Measurements from ENCODE around the gene PCDHGC4. TPM values are rescaled to one million over a fixed set of nuclear protein-coding genes. Genes with fewer than 3 reads are reported as not detected.

The PCDHGC4 gene
- not detected in 5 replicates for total RNA-seq (2022; extraction: Qiagen RNA extraction; ENCODE audit: low read depth)

DNA sequence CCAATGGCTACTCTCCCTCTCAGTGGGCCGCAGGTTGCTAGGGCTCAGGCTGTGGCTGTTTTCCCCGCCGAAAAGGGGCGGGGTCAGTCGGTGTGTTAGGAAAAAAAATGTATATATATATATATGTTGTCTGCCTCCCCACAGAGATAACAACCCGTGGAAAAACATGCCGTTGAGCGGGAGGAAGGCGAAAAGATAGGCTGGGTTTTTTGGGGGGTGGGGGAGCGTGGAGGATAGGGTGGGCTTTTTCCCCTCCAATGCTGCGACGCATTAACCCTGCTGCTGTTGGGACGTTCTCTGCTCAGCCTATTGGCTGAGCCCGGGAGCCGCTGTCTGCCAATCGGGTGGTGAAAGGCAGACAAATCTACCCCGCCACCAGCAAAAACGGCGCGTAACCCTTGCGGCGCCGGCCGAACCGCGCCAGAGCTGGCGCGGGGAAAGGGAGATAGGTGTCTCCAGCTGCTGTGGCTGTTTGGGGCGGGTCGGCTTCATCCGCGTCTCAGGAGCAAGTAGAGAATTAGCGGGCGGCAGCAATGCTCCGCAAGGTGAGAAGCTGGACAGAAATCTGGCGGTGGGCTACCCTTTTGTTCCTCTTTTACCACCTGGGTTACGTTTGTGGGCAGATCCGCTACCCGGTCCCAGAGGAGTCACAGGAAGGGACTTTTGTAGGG lies at the start of gene PCDHGC4:
PCDHGC4 (plus strand) TSS at position 390 of the 671 bp plus-strand sequence; CDS start at position 534, 144 bp downstream.

DNA sequence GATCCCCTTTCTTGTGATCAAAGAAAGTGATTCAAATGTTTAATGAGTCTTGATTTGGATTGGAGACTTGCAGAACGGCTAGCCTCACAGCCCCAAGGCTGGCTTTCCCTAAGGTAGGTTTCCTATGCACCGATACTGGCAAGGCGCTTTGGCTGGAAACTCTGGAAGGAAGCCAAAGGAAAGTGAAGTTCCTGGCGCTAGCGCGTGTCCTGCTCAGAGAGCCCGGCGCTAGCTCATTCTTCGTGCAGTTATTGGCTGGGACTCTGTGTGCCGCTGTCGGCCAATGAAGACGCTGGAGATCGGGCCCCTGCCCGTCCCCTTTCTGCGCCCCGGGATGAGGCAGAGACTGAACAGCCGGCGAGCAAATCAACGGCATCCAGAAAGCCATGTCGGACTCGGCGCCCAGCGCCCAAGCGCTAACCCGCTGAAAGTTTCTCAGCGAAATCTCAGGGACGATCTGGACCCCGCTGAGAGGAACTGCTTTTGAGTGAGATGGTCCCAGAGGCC lies 9.2 kb upstream of the PCDHGC4 start, which contains the start of gene PCDHGC3:
PCDHGC3 (plus strand) TSS at position 342 of the 507 bp plus-strand sequence; CDS start at position 493, 151 bp downstream.

DNA sequence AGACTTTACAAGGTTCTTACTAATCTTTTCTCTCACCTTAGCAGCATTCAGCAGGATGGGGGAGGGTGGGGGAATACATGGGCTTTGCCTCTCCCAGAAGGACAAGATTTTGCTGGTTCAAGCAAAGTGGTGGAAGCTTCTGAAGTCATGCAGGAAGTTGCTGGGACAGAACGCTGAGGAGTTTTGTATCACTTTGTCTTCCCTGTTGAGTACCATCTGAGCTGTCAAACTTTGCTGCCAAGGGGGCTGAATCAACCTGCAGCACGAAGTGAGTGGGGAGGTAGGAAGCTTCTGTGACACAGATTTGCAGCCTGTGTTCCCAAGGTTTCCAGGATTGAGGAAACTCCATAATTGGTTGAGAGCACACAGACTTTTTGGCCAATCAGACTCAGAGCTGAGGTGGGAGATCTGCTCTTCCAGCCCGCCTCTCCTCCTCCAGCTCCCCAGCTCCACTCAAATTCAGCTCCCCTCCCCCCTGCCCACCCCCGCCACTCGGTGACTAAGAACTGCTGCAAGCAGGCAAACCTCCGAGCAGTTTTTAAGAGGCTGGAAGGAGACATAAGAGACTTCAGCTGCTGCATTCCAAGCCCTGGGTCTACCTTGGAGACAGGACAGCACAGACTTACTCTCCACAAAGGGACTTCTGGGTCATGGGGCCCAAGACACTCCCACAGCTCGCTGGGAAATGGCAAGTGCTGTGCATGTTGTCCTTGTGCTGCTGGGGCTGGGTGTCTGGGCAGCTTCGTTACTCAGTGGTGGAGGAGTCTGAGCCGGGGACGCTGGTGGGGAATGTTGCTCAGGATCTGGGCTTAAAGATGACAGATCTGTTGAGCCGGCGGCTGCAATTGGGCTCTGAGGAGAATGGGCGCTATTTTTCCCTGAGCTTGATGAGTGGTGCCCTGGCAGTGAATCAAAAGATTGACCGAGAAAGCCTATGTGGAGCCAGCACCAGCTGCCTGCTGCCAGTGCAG lies 4.0 kb downstream of the PCDHGC4 start, which contains the start of gene PCDHGC5:
PCDHGC5 (plus strand) TSS at position 491 of the 971 bp plus-strand sequence; CDS start at position 651, 160 bp downstream.

Other genes starting within 250 kb of the PCDHGC4 start
- 0.09 to 0.14 TPM in 2 of 5 replicates, not detected in the others for gene PCDHB15, start 239.6 kb upstream of the PCDHGC4 start, total RNA-seq (2022; extraction: Qiagen RNA extraction; ENCODE audit: low read depth)
- gene SLC25A2, start 181.0 kb upstream of the PCDHGC4 start, total RNA-seq (2022; extraction: Qiagen RNA extraction; ENCODE audit: low read depth), result not detected in 5 replicates
- 59.2 to 89.1 TPM (median 72.2 TPM) in 5 replicates for gene TAF7, start 164.2 kb upstream of the PCDHGC4 start, total RNA-seq (2022; extraction: Qiagen RNA extraction; ENCODE audit: low read depth)
- 0.22 to 0.40 TPM (median 0.30 TPM) in 5 replicates for gene PCDHGA1, start 154.5 kb upstream of the PCDHGC4 start, total RNA-seq (2022; extraction: Qiagen RNA extraction; ENCODE audit: low read depth)
- gene PCDHGA2, start 146.3 kb upstream of the PCDHGC4 start, total RNA-seq (2022; extraction: Qiagen RNA extraction; ENCODE audit: low read depth), result 0.37 to 0.79 TPM (median 0.54 TPM) in 5 replicates
- not detected in 5 replicates for gene PCDHGA3, start 141.2 kb upstream of the PCDHGC4 start, total RNA-seq (2022; extraction: Qiagen RNA extraction; ENCODE audit: low read depth)
- gene PCDHGB1, start 134.9 kb upstream of the PCDHGC4 start, total RNA-seq (2022; extraction: Qiagen RNA extraction; ENCODE audit: low read depth), result 1.1 to 1.9 TPM (median 1.8 TPM) in 5 replicates
- 0.11 to 0.23 TPM (median 0.17 TPM) in 5 replicates for gene PCDHGA4, start 130.0 kb upstream of the PCDHGC4 start, total RNA-seq (2022; extraction: Qiagen RNA extraction; ENCODE audit: low read depth)
- gene PCDHGB2, start 125.0 kb upstream of the PCDHGC4 start, total RNA-seq (2022; extraction: Qiagen RNA extraction; ENCODE audit: low read depth), result 0.11 to 0.17 TPM (median 0.15 TPM) in 3 of 5 replicates, not detected in the others
- 0.09 to 0.21 TPM (median 0.18 TPM) in 5 replicates for gene PCDHGA5, start 120.9 kb upstream of the PCDHGC4 start, total RNA-seq (2022; extraction: Qiagen RNA extraction; ENCODE audit: low read depth)
- 0.12 to 0.29 TPM (median 0.27 TPM) in 5 replicates for gene PCDHGB3, start 114.8 kb upstream of the PCDHGC4 start, total RNA-seq (2022; extraction: Qiagen RNA extraction; ENCODE audit: low read depth)
- 0.05 to 0.29 TPM (median 0.20 TPM) in 5 replicates for gene PCDHGA6, start 111.1 kb upstream of the PCDHGC4 start, total RNA-seq (2022; extraction: Qiagen RNA extraction; ENCODE audit: low read depth)
- gene PCDHGA7, start 102.3 kb upstream of the PCDHGC4 start, total RNA-seq (2022; extraction: Qiagen RNA extraction; ENCODE audit: low read depth), result 0.77 to 1.0 TPM (median 0.98 TPM) in 5 replicates
- 0.74 to 1.1 TPM (median 0.90 TPM) in 5 replicates for gene PCDHGB4, start 97.3 kb upstream of the PCDHGC4 start, total RNA-seq (2022; extraction: Qiagen RNA extraction; ENCODE audit: low read depth)
- gene PCDHGA8, start 92.4 kb upstream of the PCDHGC4 start, total RNA-seq (2022; extraction: Qiagen RNA extraction; ENCODE audit: low read depth), result 0.02 to 0.06 TPM (median 0.04 TPM) in 3 of 5 replicates, not detected in the others
- gene PCDHGB5, start 87.1 kb upstream of the PCDHGC4 start, total RNA-seq (2022; extraction: Qiagen RNA extraction; ENCODE audit: low read depth), result 1.9 to 2.5 TPM (median 2.1 TPM) in 5 replicates
- 0.09 TPM in 1 of 5 replicates, not detected in the others for gene PCDHGA9, start 82.3 kb upstream of the PCDHGC4 start, total RNA-seq (2022; extraction: Qiagen RNA extraction; ENCODE audit: low read depth)
- gene PCDHGB6, start 77.0 kb upstream of the PCDHGC4 start, total RNA-seq (2022; extraction: Qiagen RNA extraction; ENCODE audit: low read depth), result 0.07 to 0.12 TPM (median 0.08 TPM) in 4 of 5 replicates, not detected in the other
- gene PCDHGA10, start 72.0 kb upstream of the PCDHGC4 start, total RNA-seq (2022; extraction: Qiagen RNA extraction; ENCODE audit: low read depth), result not detected in 5 replicates
- 0.05 to 0.08 TPM (median 0.06 TPM) in 3 of 5 replicates, not detected in the others for gene PCDHGB7, start 67.4 kb upstream of the PCDHGC4 start, total RNA-seq (2022; extraction: Qiagen RNA extraction; ENCODE audit: low read depth)
- 0.05 to 0.07 TPM in 2 of 5 replicates, not detected in the others for gene PCDHGA11, start 64.0 kb upstream of the PCDHGC4 start, total RNA-seq (2022; extraction: Qiagen RNA extraction; ENCODE audit: low read depth)
- gene PCDHGA12, start 54.5 kb upstream of the PCDHGC4 start, total RNA-seq (2022; extraction: Qiagen RNA extraction; ENCODE audit: low read depth), result not detected in 5 replicates
- gene PCDHGC3, start 9.1 kb upstream of the PCDHGC4 start, total RNA-seq (2022; extraction: Qiagen RNA extraction; ENCODE audit: low read depth), result 5.1 to 7.1 TPM (median 6.4 TPM) in 5 replicates
- not detected in 5 replicates for gene PCDHGC5, start 4.1 kb downstream of the PCDHGC4 start, total RNA-seq (2022; extraction: Qiagen RNA extraction; ENCODE audit: low read depth)
- gene DIAPH1, start 134.0 kb downstream of the PCDHGC4 start, total RNA-seq (2022; extraction: Qiagen RNA extraction; ENCODE audit: low read depth), result 91.5 to 99.5 TPM (median 94.4 TPM) in 5 replicates
- gene HDAC3, start 151.8 kb downstream of the PCDHGC4 start, total RNA-seq (2022; extraction: Qiagen RNA extraction; ENCODE audit: low read depth), result 46.9 to 50.4 TPM (median 48.8 TPM) in 5 replicates
- 2.2 to 5.2 TPM (median 3.9 TPM) in 5 replicates for gene RELL2, start 152.0 kb downstream of the PCDHGC4 start, total RNA-seq (2022; extraction: Qiagen RNA extraction; ENCODE audit: low read depth)
- gene FCHSD1, start 166.4 kb downstream of the PCDHGC4 start, total RNA-seq (2022; extraction: Qiagen RNA extraction; ENCODE audit: low read depth), result 7.9 to 14.2 TPM (median 9.6 TPM) in 5 replicates
- 2.2 to 5.9 TPM (median 4.8 TPM) in 5 replicates for gene ARAP3, start 197.2 kb downstream of the PCDHGC4 start, total RNA-seq (2022; extraction: Qiagen RNA extraction; ENCODE audit: low read depth)

All from A549 treated with ZK216348 at 1 μM for 4 hours (cell line).